Measurements from ENCODE around the gene TBC1D4.
A peak's percentile ranks its signal among the peaks of the same experiment; 100 is the strongest.

TBC1D4 gene

DNA sequence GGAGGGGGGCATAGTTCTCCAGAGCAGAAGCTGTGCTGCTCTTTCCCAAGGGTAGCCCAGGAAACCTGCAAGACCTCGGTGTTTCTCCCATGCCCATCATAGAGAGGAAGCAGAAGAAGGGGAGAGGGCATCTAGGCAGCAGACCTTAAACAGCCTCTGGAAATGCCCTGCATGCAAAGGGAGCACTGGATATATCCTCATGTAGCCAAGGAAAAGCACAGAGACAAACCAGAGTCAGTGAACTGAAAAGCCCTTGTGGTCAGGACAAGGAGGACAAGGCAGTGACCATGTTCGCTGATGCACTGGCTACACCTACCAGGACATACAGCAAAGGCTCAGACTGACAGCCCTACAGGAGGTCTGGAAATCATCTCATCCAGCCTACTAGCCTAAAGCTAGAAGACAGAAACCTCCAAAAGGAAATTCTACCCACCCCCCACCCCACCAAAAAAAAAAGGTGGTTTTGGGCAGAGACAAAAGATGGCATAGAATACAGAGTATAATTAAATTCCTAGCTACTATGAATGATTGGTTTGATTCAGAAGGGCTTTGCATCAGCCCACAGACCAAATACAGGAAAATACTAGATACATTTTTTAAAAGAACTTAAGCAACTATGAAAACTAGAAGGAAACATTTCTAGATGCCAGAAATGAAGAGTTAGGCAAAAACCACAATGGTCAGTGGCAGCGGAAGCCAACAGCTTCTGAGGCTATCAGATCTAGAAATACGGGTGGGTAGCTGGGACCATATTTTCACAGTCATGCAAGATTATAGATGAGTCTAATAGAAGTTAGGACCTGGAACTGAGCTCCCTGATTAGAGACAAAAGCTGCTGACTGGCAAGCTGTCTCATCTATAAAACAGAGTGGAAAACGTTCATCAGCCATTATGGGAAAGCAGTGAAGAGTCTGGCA lies 4.4 kb upstream of the TBC1D4 start:
- no peak overlapping the region for H3K4me3 ChIP-seq (ENCODE audit: low read length)
- DNase-seq (ENCODE audit: low read depth): no peak
- TF ChIP-seq, protein P1, sequence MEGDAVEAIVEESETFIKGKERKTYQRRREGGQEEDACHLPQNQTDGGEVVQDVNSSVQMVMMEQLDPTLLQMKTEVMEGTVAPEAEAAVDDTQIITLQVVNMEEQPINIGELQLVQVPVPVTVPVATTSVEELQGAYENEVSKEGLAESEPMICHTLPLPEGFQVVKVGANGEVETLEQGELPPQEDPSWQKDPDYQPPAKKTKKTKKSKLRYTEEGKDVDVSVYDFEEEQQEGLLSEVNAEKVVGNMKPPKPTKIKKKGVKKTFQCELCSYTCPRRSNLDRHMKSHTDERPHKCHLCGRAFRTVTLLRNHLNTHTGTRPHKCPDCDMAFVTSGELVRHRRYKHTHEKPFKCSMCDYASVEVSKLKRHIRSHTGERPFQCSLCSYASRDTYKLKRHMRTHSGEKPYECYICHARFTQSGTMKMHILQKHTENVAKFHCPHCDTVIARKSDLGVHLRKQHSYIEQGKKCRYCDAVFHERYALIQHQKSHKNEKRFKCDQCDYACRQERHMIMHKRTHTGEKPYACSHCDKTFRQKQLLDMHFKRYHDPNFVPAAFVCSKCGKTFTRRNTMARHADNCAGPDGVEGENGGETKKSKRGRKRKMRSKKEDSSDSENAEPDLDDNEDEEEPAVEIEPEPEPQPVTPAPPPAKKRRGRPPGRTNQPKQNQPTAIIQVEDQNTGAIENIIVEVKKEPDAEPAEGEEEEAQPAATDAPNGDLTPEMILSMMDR (conservative IDR thresholded peaks at IDR 0.05; ENCODE audit: low read length): no peak

DNA sequence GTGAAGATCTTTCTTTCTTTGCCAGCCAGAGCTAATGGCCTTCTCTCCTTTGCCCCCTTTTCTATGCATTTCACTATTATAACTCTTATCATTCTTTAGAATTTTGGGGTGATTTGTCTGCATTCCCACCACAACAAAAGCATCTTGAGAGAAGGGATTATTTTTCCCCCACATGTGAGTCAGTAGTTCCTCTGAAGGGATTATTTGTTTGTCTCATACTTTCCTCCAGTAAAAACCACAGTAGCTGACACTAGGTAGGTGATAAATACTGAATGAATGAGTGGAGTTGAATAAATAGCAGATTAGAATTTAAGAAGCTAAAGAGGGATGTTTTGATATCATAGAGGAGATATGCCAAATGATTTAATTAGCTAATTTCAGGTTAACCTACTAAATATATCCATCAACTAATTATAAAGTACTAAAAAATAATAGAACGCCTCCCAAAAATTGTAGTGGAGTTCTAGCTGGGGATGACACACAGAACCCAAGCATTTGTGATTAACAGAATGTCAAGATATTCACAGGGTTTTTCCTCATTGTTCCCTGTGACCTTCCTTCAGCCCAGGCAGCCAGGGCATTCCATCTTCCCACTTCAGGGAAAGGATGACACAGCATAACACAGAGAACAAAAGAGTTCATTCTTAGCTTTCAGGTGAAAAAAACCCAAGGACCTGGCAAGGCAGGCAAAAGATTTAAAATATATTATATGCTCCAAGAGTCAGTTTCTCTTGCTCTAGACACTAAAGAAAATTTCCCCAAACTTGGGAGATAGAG lies 3.5 kb upstream of the TBC1D4 start:
- peak; percentile 44 for DNase-seq (ENCODE audit: low read depth)
- TF ChIP-seq, protein P1 (conservative IDR thresholded peaks at IDR 0.05; ENCODE audit: low read length): no peak

DNA sequence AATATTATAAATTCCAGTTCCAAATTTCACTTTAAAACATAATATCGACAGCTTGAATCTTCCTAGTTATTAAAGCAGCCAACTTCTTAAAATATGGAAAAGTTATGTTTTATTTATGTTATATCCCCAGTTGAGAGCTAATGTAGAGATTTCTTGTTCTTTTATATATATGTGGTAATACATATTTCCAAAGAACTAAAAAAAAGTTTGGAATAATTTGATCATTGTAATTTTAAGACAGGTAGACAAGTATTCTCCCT lies 781 bp upstream of the TBC1D4 start:
- no peak for DNase-seq (ENCODE audit: low read depth)
- H3K4me3 ChIP-seq (ENCODE audit: low read length): peak overlapping the region; percentile 77

More for the DNA sequence above, 3.5 kb upstream of the TBC1D4 start:
- H3K4me3 ChIP-seq (ENCODE audit: low read length): no peak overlapping the region

DNA sequence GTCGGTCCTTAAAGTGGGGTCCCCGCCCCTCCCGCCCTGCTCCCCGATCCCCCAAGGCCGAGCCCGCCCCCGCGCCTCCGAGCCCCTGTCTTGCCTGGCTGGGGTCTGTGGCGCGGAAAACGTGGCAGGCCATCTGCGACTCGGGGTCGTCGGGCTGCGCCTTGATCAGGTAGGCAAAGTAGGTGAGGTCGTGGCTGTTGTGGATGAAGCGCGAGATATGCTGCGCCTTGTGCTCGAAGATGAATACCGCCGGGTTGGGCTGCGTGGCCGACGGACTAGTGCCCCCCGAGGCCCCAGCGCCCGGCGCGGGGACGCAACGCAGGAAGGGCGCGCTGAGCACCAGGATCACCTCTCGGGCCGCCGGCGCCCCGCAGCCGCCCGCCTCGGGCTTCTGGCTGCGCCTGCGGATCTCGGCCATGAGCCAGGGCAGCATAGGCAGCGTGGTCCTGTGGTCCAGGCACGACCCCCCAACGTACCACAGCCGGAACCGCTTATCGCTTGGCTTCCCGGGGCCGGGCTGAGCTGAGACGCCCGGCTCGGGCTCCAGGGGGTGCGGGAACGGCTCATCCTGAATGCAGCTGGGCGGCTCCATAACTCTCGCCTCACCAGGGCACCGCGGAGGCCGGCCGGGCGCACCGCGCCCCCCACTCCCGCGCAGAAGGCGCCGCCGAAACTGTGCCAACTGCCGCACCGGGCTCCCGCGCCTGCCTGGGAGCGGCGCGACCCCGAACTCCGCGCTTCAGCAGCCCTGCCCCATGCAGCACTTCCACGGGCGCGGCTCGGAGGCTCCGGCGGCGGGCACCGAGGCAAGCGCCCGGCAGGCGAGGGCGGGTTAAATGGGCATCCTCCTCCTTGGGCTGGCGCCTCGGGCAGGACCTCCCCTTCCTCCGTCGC lies 546 bp downstream of the TBC1D4 start:
- DNase-seq (ENCODE audit: low read depth): no peak
- H3K4me3 ChIP-seq (ENCODE audit: low read length): peak overlapping the region; percentile 77
- TF ChIP-seq, protein P1 (conservative IDR thresholded peaks at IDR 0.05; ENCODE audit: low read length): no peak

More for the DNA sequence above, 781 bp upstream of the TBC1D4 start:
- TF ChIP-seq, protein P1 (conservative IDR thresholded peaks at IDR 0.05; ENCODE audit: low read length): no peak

DNA sequence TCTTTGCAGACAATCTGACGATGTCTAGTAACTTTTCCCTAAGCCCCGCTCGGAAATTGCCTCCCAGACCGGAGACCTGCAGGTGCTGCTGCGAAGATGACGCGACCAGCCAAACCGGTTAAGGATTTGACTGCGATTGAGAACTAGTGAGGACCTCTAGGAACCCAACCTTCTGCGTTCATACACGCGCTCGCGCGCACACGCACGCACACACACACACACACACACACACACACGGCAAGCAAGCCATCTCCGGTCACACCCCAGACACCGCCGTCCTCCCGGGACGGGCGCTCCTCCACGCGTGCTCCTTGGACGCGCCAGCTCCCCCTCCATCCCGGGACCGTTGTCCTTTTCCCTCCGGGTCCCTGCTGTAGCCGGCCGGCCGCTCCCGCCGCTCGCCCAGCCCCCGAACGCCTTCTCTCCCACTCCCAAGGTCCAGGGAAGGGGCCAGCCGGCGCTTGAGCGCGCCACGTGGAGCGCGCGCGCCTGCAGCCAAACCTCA lies 1.2 kb downstream of the TBC1D4 start:
- TF ChIP-seq, protein P1 (conservative IDR thresholded peaks at IDR 0.05; ENCODE audit: low read length): no peak
- H3K4me3 ChIP-seq (ENCODE audit: low read length): peak overlapping the region; percentile 77

DNA sequence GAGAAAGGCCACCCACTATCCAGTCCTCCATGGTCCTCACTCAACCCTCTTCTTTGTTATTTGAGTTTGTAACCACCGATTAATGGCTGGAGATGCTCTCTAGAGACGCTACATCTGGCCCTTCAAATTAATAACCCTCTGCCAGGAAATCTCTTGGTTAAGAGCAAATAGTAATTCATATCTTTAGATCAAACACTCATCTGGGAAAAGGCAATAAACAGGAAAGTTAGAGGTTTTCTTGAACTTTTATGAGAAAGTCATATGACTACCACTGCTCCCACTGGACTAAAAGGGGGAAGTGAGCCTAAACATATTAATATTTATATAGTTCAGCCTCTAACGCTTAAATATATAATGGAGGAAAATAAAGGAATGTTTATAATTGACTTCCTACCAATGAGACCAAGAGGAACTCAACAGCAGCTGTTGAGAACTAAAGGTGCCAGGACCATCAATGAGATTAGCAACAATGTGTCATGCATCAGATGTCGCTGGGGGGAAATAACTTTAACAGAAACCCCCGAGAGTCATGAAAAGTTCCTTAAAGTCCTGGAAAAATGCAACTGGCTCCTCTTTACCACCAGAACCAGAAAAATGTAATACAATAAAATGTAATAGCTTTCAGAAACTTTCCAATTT lies 2.7 kb downstream of the TBC1D4 start:
- no peak for DNase-seq (ENCODE audit: low read depth)
- TF ChIP-seq, protein P1 (conservative IDR thresholded peaks at IDR 0.05; ENCODE audit: low read length): no peak
- H3K4me3 ChIP-seq (ENCODE audit: low read length): peak overlapping the region; percentile 77

More for the DNA sequence above, 1.2 kb downstream of the TBC1D4 start:
- DNase-seq (ENCODE audit: low read depth): peak; percentile 55

Data from AG10803 (cell line).